DOHH2 (cell line): Measurements from ENCODE around the gene GUCD1.

Experiments
- H3F3A ChIP-seq: fragments of 200-600 bp; sonication (generic), shearing (Covaris generic); 2 replicates; pipeline ENCODE4 v1.6.0; 2016; ENCODE audit warnings: antibody characterized with exemption, mild to moderate bottlenecking; ENCODE audit not compliant: control insufficient read depth, insufficient read depth
- H3K27ac ChIP-seq: fragments of 200-600 bp; sonication (generic); 2 replicates; pipeline ENCODE4 v1.5.1; 2014; ENCODE audit warnings: low read depth, mild to moderate bottlenecking, low read length, moderate library complexity
- H3K27me3 ChIP-seq: fragments of 200-600 bp; sonication (generic); 2 replicates; pipeline ENCODE4 v1.6.1; 2014; ENCODE audit warnings: mild to moderate bottlenecking, low read length, mixed read lengths; ENCODE audit not compliant: control insufficient read depth
- H3K36me3 ChIP-seq: fragments of 200-600 bp; sonication (generic); 2 replicates; pipeline ENCODE4 v1.6.1; 2014; ENCODE audit warnings: mild to moderate bottlenecking, low read length, moderate library complexity, mixed read lengths; ENCODE audit not compliant: control insufficient read depth
- H3K4me1 ChIP-seq: fragments of 200-600 bp; sonication (generic); 2 replicates; pipeline ENCODE4 v1.6.1; 2014; ENCODE audit warnings: mild to moderate bottlenecking, low read length, mixed read lengths; ENCODE audit not compliant: control insufficient read depth
- H3K4me2 ChIP-seq: fragments of 200-600 bp; sonication (generic); 2 replicates; pipeline ENCODE4 v1.6.0; 2014; ENCODE audit warnings: mild to moderate bottlenecking, low read length, moderate library complexity
- H3K4me3 ChIP-seq: fragments of 200-600 bp; sonication (generic); 2 replicates; pipeline ENCODE4 v1.5.1; 2014; ENCODE audit warnings: mild to moderate bottlenecking, low read length, mixed read lengths
- H3K79me2 ChIP-seq: fragments of 200-600 bp; sonication (generic); 2 replicates; pipeline ENCODE4 v1.6.1; 2014; ENCODE audit warnings: mild to moderate bottlenecking, low read length, mixed read lengths; ENCODE audit not compliant: control insufficient read depth
- H3K9me2 ChIP-seq: fragments of 200-600 bp; sonication (generic); replicated peaks from 2 replicates; pipeline ENCODE4 v1.6.1; 2014; ENCODE audit warnings: mild to moderate bottlenecking, low read length, mixed read lengths; ENCODE audit not compliant: control insufficient read depth
- H3K9me3 ChIP-seq: fragments of 200-600 bp; sonication (generic); 2 replicates; pipeline ENCODE4 v1.6.1; 2014; ENCODE audit warnings: antibody characterized with exemption, low read length, mixed read lengths; ENCODE audit not compliant: control insufficient read depth, insufficient read depth
- H4K20me1 ChIP-seq: fragments of 200-600 bp; sonication (generic); 2 replicates; pipeline ENCODE4 v1.6.0; 2014; ENCODE audit warnings: low read depth, mild to moderate bottlenecking, antibody characterized with exemption, low read length, moderate library complexity; ENCODE audit not compliant: control insufficient read depth, insufficient read depth
- EZH2phosphoT487 ChIP-seq: fragments of 200-600 bp; sonication (generic); IDR thresholded peaks from 2 replicates; pipeline ENCODE4 v1.6.1; 2017; ENCODE audit warnings: borderline replicate concordance, mild to moderate bottlenecking, antibody characterized with exemption, low read length, moderate library complexity, mixed read lengths
- TF ChIP-seq, protein P1 (sequence below): fragments of 200-600 bp; sonication (generic); IDR thresholded peaks from one replicate; pipeline ENCODE4 v1.5.1; 2014; ENCODE audit warnings: antibody characterized with exemption, mild to moderate bottlenecking, low read depth, low read length; ENCODE audit not compliant: poor library complexity, severe bottlenecking

GUCD1 gene

DNA sequence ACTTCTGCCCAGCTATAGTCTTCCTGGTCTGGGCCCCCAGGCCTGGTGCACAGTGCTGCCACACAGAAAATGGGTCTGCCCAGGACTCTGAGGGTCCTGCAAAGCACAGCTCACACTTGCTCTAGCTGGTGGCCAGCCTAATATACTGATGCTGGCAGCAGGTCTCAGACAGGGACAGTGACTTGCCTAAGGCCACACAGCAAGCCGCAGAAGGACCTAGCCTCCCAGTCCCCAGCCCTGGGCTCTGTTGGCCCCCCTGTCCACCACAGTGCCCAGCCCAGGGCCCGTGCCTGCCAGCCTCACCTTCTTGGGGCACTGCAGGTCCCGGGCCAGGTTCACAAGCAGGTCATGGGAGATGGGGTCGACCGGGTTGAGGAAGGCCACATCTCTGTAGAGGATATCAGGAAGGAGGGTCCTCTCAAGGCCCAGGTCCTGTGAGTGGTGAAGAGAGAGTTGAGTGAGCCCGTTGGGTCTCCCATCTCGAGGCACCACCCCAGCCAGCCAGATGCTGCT lies 34.6 kb upstream of the GUCD1 start:
- no peaks in the 10 kb centered on the region for H3K36me3 ChIP-seq
- H3K4me2 ChIP-seq: no peak overlapping the region
- H3K9me3 ChIP-seq: no peaks in the 10 kb centered on the region
- H3K4me1 ChIP-seq: peaks cover 3% of the 10 kb centered on the region; the same call in 1 of the 2 replicates
- no peaks in the 10 kb centered on the region for H3K9me2 ChIP-seq
- H4K20me1 ChIP-seq: no peaks in the 10 kb centered on the region
- TF ChIP-seq EZH2phosphoT487: no peak
- TF ChIP-seq, protein P1, sequence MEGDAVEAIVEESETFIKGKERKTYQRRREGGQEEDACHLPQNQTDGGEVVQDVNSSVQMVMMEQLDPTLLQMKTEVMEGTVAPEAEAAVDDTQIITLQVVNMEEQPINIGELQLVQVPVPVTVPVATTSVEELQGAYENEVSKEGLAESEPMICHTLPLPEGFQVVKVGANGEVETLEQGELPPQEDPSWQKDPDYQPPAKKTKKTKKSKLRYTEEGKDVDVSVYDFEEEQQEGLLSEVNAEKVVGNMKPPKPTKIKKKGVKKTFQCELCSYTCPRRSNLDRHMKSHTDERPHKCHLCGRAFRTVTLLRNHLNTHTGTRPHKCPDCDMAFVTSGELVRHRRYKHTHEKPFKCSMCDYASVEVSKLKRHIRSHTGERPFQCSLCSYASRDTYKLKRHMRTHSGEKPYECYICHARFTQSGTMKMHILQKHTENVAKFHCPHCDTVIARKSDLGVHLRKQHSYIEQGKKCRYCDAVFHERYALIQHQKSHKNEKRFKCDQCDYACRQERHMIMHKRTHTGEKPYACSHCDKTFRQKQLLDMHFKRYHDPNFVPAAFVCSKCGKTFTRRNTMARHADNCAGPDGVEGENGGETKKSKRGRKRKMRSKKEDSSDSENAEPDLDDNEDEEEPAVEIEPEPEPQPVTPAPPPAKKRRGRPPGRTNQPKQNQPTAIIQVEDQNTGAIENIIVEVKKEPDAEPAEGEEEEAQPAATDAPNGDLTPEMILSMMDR: no peak
- no peaks in the 10 kb centered on the region for H3K79me2 ChIP-seq
- H3K27me3 ChIP-seq: peaks cover 20% of the 10 kb centered on the region
- H3K4me3 ChIP-seq: no peak overlapping the region
- H3F3A ChIP-seq: no peaks in the 10 kb centered on the region
- H3K27ac ChIP-seq: no peak overlapping the region

DNA sequence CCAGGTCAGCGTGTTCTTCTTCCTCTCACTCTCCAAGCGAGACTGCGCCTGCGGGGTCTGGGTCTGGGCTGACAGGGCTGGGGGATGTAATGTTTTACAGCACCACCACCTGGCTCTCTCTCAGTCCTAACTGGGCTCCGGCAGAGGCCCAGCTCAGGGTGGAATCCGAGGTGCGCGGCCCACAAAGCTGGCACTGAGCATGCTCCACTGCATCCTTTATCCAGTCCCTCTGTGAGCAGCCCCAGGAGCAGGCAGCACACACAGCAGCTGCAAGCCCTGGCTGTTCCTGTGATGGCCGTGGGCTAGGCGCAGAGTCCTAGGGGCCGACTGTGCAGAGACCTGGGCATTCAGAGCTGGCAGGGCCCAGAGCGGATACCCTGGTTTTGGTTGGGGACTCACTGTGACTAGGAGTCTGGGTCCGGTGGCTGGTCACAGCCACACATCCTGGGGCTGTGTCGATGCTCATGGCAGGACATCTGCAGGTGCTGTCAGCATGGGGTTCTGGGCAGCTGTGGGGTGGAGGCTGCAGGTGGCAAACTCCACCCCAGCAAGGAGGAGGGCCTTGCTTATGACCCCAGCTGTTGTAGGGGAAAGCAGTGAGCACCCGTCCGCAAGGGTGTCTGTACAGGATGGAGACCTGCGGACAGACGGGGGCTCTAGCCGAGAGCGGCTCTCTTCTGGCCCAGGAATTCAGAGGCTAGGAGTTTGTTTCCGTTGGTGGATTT lies 34.0 kb upstream of the GUCD1 start:
- H3K9me2 ChIP-seq: no peaks in the 10 kb centered on the region
- H3K36me3 ChIP-seq: no peaks in the 10 kb centered on the region
- TF ChIP-seq EZH2phosphoT487: no peak
- TF ChIP-seq, protein P1: no peak
- no peak overlapping the region for H3K27ac ChIP-seq
- peaks cover 20% of the 10 kb centered on the region for H3K27me3 ChIP-seq
- no peaks in the 10 kb centered on the region for H3F3A ChIP-seq
- H3K4me1 ChIP-seq: peaks cover 3% of the 10 kb centered on the region; the same call in 1 of the 2 replicates
- no peaks in the 10 kb centered on the region for H3K79me2 ChIP-seq
- no peak overlapping the region for H3K4me2 ChIP-seq
- H3K4me3 ChIP-seq: no peak overlapping the region
- no peaks in the 10 kb centered on the region for H4K20me1 ChIP-seq
- H3K9me3 ChIP-seq: no peaks in the 10 kb centered on the region

DNA sequence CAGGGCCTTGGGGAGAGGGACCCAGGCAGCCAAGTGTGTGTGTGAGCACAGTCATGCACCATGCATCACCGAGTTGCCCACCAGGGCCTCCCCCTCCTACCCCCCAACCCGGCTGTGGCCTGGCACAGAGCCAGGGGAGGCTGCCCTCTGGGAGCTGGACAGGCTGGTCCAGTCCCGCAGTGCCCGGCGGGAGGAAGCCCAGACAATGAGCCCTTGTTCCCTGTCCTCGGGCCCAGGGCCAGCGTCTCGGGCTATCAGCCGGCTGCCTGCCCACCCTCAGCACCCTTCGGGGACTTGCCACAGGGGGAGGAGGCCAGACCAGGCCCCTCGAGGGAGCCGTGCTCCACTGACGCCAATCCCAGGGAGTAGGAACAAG lies 33.4 kb upstream of the GUCD1 start:
- H3K4me3 ChIP-seq: no peak overlapping the region
- peaks cover 3% of the 10 kb centered on the region; the same call in 1 of the 2 replicates for H3K4me1 ChIP-seq
- no peaks in the 10 kb centered on the region for H4K20me1 ChIP-seq
- peaks cover 19% of the 10 kb centered on the region for H3K27me3 ChIP-seq
- no peaks in the 10 kb centered on the region for H3K79me2 ChIP-seq
- no peaks in the 10 kb centered on the region for H3F3A ChIP-seq
- no peak overlapping the region for H3K4me2 ChIP-seq
- H3K9me3 ChIP-seq: no peaks in the 10 kb centered on the region
- TF ChIP-seq EZH2phosphoT487: no peak
- TF ChIP-seq, protein P1: no peak
- H3K36me3 ChIP-seq: no peaks in the 10 kb centered on the region
- H3K9me2 ChIP-seq: no peaks in the 10 kb centered on the region
- no peak overlapping the region for H3K27ac ChIP-seq
